IMR-90 (cell line): ENCODE data around the gene ADAMTSL1.

Experiments
- CTCF ChIP-seq: conservative IDR thresholded peaks from 2 replicates; pipeline ENCODE4 v1.5.1; 2012; ENCODE audit warnings: mild to moderate bottlenecking, low read depth, low read length, improper control_type of control experiment
- TF ChIP-seq, protein P1 (sequence below): fragments of 150-350 bp; IDR thresholded peaks from 2 replicates; pipeline ENCODE4 v1.6.1; 2017; ENCODE audit warnings: mild to moderate bottlenecking, antibody characterized with exemption, low read length, low read depth

DNA sequence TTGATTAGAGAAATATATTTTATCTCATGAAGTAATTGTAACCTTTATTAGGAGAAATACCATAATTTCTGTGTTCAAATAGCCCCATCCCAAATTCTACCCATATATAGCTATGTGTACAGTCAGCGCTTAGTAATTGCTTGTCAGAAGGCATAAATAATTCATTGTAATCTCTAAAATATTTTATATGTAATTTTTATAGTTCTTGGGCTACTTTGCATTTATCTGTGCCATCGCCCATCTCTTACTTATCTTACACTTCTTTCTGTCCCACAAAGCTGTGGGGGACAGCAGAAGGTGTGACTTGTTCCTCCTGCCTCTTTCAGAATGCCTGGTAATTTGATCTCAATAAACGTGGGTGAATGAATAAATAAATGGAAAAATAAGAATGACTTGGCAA lies 5.5 kb downstream of the ADAMTSL1 start:
- TF ChIP-seq CTCF: no peak
- TF ChIP-seq, protein P1, sequence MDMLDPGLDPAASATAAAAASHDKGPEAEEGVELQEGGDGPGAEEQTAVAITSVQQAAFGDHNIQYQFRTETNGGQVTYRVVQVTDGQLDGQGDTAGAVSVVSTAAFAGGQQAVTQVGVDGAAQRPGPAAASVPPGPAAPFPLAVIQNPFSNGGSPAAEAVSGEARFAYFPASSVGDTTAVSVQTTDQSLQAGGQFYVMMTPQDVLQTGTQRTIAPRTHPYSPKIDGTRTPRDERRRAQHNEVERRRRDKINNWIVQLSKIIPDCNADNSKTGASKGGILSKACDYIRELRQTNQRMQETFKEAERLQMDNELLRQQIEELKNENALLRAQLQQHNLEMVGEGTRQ: no peak
